SK-N-SH (cell line): ENCODE data around the gene RCE1.

Experiments
- CHD2 ChIP-seq: fragments of 150-350 bp; IDR thresholded peaks from 2 replicates; pipeline ENCODE4 v1.6.1; 2018; ENCODE audit warnings: low read length; ENCODE audit not compliant: partially characterized antibody
- GATA2 ChIP-seq: sonication (generic); formaldehyde crosslinking; IDR thresholded peaks from 2 replicates; pipeline ENCODE4 v1.5.0; 2020; ENCODE audit warnings: mild to moderate bottlenecking, missing genetic modification reagents
- MXI1 ChIP-seq: IDR thresholded peaks from 2 replicates; pipeline ENCODE4 v1.6.1; 2012; ENCODE audit warnings: mild to moderate bottlenecking, low read depth, low read length, improper control_type of control experiment
- SMC3 ChIP-seq: IDR thresholded peaks from 2 replicates; pipeline ENCODE4 v1.6.1; 2012; ENCODE audit warnings: low read depth, low read length, improper control_type of control experiment

- TF ChIP-seq MXI1 (no peak), SMC3 (no peak), GATA2 (CRISPR knock-in tag) (no peak), CHD2 (no peak)
These were observed 38.2 kb downstream of the RCE1 start for GRCh38 chr11:66881451-66881835.
